K562 (cell line): ENCODE measurements around the gene SLC33A1. TPM values are rescaled to one million over a fixed set of nuclear protein-coding genes. Genes with fewer than 3 reads are reported as not detected.

ENCODE experiments used
- ARID4B ChIP-seq: sonication (generic); formaldehyde crosslinking; IDR thresholded peaks from 2 replicates; pipeline ENCODE4 v1.8.0; 2022; ENCODE audit warnings: mild to moderate bottlenecking, missing genetic modification reagents
- CHD1 ChIP-seq: fragments of 200-600 bp; sonication (generic); IDR thresholded peaks from one replicate; pipeline ENCODE4 v1.6.1; 2012; ENCODE audit warnings: mild to moderate bottlenecking, moderate library complexity, low read length, inconsistent platforms
- FOXA1 ChIP-seq: fragments of 450-650 bp; IDR thresholded peaks from 2 replicates; pipeline ENCODE4 v1.6.1; 2016; ENCODE audit warnings: mild to moderate bottlenecking, borderline replicate concordance
- HNRNPH1 ChIP-seq: fragments of 200-400 bp; formaldehyde crosslinking; optimal IDR thresholded peaks from 2 replicates; pipeline ENCODE3; 2017; ENCODE audit warnings: low read depth, mild to moderate bottlenecking, low read length, moderate library complexity
- KDM2B ChIP-seq: fragments of 250-450 bp; sonication (Bioruptor Pico); IDR thresholded peaks from 2 replicates; pipeline ENCODE4 v1.8.0; 2021; ENCODE audit warnings: mild to moderate bottlenecking, moderate library complexity
- PHTF2 ChIP-seq: fragments of 250-450 bp; sonication (Bioruptor Pico); IDR thresholded peaks from 2 replicates; pipeline ENCODE4 v1.5.0; 2021; ENCODE audit warnings: mild to moderate bottlenecking
- POLR2AphosphoS5 ChIP-seq: IDR thresholded peaks from 2 replicates; pipeline ENCODE4 v1.6.1; 2011; ENCODE audit warnings: mild to moderate bottlenecking, low read depth, low read length, moderate library complexity; ENCODE audit not compliant: control insufficient read depth, insufficient read depth
- POLR3G ChIP-seq: IDR thresholded peaks from 2 replicates; pipeline ENCODE4 v1.6.1; 2011; ENCODE audit not compliant: insufficient read length, insufficient replicate concordance; ENCODE audit errors: extremely low read depth
- PURB ChIP-seq: sonication (generic); formaldehyde crosslinking; IDR thresholded peaks from 2 replicates; pipeline ENCODE4 v1.9.0; 2021; ENCODE audit warnings: low read depth, mild to moderate bottlenecking, missing genetic modification reagents
- RFX1 ChIP-seq: fragments of 450-650 bp; IDR thresholded peaks from 2 replicates; pipeline ENCODE4 v1.6.1; 2016; ENCODE audit warnings: mild to moderate bottlenecking, moderate library complexity
- RFX7 ChIP-seq: fragments of 250-450 bp; sonication (Bioruptor Pico); IDR thresholded peaks from 2 replicates; pipeline ENCODE4 v1.5.1; 2021; ENCODE audit warnings: mild to moderate bottlenecking
- SIN3A ChIP-seq, 2 experiments: fragments of 150-350 bp in 1 of 2; IDR thresholded peaks; 2 replicates each; pipeline ENCODE4 v1.6.1; 2011 to 2016; ENCODE audit warnings: borderline replicate concordance in 2 of 2, low read depth in 2 of 2, low read length in 2 of 2, mild to moderate bottlenecking in 2 of 2, moderate library complexity in 2 of 2; ENCODE audit not compliant: control insufficient read depth in 1 of 2
- TRIM28 ChIP-seq: fragments of 450-650 bp; IDR thresholded peaks from 2 replicates; pipeline ENCODE4 v1.6.1; 2017
- XRCC5 ChIP-seq: fragments of 200-400 bp; formaldehyde crosslinking; IDR thresholded peaks from 2 replicates; pipeline ENCODE4 v1.6.1; 2017; ENCODE audit warnings: low read depth, mild to moderate bottlenecking, low read length
- ZBTB17 ChIP-seq: fragments of 450-650 bp; formaldehyde crosslinking; IDR thresholded peaks from 2 replicates; pipeline ENCODE4 v1.4.0; 2020; ENCODE audit warnings: mild to moderate bottlenecking
- ZNF217 ChIP-seq: sonication (generic); formaldehyde crosslinking; IDR thresholded peaks from 2 replicates; pipeline ENCODE4 v1.8.0; 2022; ENCODE audit warnings: mild to moderate bottlenecking, missing genetic modification reagents
- ZNF224 ChIP-seq: sonication (generic); formaldehyde crosslinking; IDR thresholded peaks from 2 replicates; pipeline ENCODE4 v1.8.0; 2022; ENCODE audit warnings: mild to moderate bottlenecking, missing genetic modification reagents
- ZNF239 ChIP-seq: fragments of 250-450 bp; sonication (Bioruptor Pico); IDR thresholded peaks from 2 replicates; pipeline ENCODE4 v1.4.0; 2020; ENCODE audit warnings: mild to moderate bottlenecking
- ZNF277 ChIP-seq: fragments of 250-450 bp; sonication (Bioruptor Pico); IDR thresholded peaks from 2 replicates; pipeline ENCODE4 v1.8.0; 2022; ENCODE audit warnings: inconsistent platforms, mild to moderate bottlenecking, moderate library complexity, borderline replicate concordance
- ZNF57 ChIP-seq: fragments of 450-650 bp; formaldehyde crosslinking; IDR thresholded peaks from 2 replicates; pipeline ENCODE4 v1.4.0; 2020; ENCODE audit warnings: mild to moderate bottlenecking, moderate library complexity
- polyA plus RNA-seq, 8 experiments: library from polyadenylated mRNA; depleted of rRNA in 4 of 8; stranded (reverse) in 5 of 8; unstranded in 3 of 8; fragments of >200 nt; fragmentation: Nextera tagmentation in 2 of 8; fragmentation: Illumina TruSeq in 1 of 8; extraction: Ambion mirVana in 2 of 8; extraction: Trizol in 1 of 8; gene quantifications; 2 replicates each; pipeline versions ENCODE4 v1.2.1 to v1.2.3, GENCODE V29; 2011 to 2014; ENCODE audit warnings: inconsistent platforms in 1 of 8, missing spikeins in 1 of 8
- total RNA-seq, 7 experiments: library from RNA; depleted of rRNA in 6 of 7; stranded (reverse); fragments of >200 nt in 6 of 7; fragmentation: Illumina TruSeq in 2 of 7; extraction: Trizol in 2 of 7; gene quantifications; 2 replicates each; pipeline versions ENCODE4 v1.2.1 to v1.2.3, GENCODE V29; 2011 to 2021; ENCODE audit warnings: low replicate concordance in 1 of 7
- TF ChIP-seq, protein P1 (sequence below): fragments of 450-650 bp; IDR thresholded peaks from one replicate; pipeline ENCODE4 v1.6.1; 2018; ENCODE audit warnings: mild to moderate bottlenecking, moderate library complexity; ENCODE audit not compliant: partially characterized antibody

The SLC33A1 gene
- total and polyA plus RNA-seq, 9 of the 15 experiments (the other 6 are each of a cell fraction or from before 2014, with no cell fraction given), result 6.2 to 26.8 (median 19.6) TPM

DNA sequence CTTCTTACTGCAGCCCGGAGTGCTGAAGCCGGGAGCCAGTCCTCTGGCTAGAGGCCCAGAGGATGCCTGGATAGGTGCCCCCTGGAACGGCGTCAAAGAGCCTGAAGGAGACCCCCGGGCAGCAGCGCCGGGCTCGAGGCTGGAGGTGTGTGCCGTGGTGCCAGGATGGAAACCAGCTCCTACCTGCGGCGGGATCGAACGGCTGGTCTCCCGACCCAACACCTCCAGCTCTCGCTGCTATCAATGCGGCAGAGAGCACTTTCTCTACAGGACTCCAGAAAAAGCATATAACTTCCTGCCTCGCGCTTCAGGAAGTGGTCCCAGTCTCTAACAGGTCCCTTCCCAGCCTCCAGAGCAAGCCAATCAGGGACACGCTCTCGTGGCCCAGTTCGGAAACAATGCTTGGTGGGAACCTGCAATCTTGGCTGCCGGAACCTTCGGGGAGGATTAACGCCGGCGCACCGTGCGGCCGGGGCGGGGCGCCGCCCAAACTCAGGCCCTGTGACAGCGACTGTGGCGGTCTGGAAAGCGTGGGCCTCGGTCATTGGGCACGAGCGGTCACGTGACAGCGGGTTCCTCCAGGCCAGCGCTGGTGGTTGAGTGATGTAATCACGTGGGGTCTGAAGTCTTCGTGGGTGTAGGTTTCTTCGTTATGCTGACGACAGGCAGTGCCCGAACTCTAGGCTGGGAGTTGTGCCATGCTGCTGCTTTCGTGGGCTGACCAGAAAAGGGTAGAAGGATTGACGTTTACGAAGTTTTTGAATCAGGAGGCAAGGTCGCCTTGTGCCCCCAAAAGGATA lies at the start of gene SLC33A1 (continued):
- TF ChIP-seq POLR2AphosphoS5 (peak; percentile 87), KDM2B (no peak), ZNF57 (CRISPR knock-in tag) (no peak), HNRNPH1 (no peak), RFX7 (0 out of 2 replicates have a peak, but pooled peaks have one; percentile 18), RFX1 (no peak), PURB (CRISPR knock-in tag) (no peak), FOXA1 (no peak), ARID4B (CRISPR knock-in tag) (peak; percentile 81), ZNF239 (CRISPR knock-in tag) (peak; percentile 13; the same call in 1 of the 2 replicates), ZNF224 (no peak), POLR3G (no peak), TRIM28 (peak; percentile 13; the same call in 1 of the 2 replicates), SIN3A (IDR thresholded peaks at IDR 0.05; ENCODE audit: borderline replicate concordance in 2 of 2, control insufficient read depth in 1 of 2, low read depth in 2 of 2, low read length in 2 of 2) (peak in 1 of 2 experiments; percentile 75; a peak in 2 of 4 replicates), CHD1 (no peak), ZNF277 (CRISPR knock-in tag) (no peak), ZBTB17 (0 out of 2 replicates have a peak, but pooled peaks have one; percentile 62), ZNF217 (CRISPR knock-in tag) (no peak), PHTF2 (CRISPR knock-in tag) (no peak), XRCC5 (peak; percentile 95)
- TF ChIP-seq, protein P1, sequence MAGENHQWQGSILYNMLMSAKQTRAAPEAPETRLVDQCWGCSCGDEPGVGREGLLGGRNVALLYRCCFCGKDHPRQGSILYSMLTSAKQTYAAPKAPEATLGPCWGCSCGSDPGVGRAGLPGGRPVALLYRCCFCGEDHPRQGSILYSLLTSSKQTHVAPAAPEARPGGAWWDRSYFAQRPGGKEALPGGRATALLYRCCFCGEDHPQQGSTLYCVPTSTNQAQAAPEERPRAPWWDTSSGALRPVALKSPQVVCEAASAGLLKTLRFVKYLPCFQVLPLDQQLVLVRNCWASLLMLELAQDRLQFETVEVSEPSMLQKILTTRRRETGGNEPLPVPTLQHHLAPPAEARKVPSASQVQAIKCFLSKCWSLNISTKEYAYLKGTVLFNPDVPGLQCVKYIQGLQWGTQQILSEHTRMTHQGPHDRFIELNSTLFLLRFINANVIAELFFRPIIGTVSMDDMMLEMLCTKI, result no peak
